NCI-H774 (cell line): ENCODE measurements around the gene GPR78.

Experiments
- DNase-seq: peaks from one replicate; lab custom pipeline; 2025; lab: John Stamatoyannopoulos, UW

Gene GPR78, protein sequence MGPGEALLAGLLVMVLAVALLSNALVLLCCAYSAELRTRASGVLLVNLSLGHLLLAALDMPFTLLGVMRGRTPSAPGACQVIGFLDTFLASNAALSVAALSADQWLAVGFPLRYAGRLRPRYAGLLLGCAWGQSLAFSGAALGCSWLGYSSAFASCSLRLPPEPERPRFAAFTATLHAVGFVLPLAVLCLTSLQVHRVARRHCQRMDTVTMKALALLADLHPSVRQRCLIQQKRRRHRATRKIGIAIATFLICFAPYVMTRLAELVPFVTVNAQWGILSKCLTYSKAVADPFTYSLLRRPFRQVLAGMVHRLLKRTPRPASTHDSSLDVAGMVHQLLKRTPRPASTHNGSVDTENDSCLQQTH

DNA sequence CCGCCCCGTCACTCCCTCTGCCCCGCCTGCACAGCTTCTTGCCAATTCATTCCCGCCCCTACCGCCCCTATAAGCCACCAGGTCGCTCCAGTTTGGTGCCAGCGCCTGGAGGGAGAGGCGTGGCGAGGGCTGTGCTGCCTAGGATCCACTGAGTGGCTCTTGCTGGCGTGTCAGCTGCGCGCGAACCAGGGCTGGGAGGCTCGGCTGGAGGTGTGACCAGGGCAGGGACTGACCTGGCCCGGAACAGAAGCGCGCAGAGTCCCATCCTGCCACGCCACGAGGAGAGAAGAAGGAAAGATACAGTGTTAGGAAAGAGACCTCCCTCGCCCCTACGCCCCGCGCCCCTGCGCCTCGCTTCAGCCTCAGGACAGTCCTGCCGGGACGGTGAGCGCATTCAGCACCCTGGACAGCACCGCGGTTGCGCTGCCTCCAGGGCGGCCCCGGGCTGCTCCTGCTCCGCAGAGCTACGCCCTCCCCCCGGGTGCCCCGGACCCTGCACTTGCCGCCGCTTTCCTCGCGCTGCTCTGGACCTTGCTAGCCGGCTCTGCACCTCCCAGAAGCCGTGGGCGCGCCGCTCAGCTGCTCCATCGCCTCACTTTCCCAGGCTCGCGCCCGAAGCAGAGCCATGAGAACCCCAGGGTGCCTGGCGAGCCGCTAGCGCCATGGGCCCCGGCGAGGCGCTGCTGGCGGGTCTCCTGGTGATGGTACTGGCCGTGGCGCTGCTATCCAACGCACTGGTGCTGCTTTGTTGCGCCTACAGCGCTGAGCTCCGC, at the start of gene GPR78:
TSS of gene GPR78 (plus strand) at position 72 of the 773 bp plus-strand sequence. CDS start at position 663, 591 bp downstream.
- no peak for DNase-seq

DNA sequence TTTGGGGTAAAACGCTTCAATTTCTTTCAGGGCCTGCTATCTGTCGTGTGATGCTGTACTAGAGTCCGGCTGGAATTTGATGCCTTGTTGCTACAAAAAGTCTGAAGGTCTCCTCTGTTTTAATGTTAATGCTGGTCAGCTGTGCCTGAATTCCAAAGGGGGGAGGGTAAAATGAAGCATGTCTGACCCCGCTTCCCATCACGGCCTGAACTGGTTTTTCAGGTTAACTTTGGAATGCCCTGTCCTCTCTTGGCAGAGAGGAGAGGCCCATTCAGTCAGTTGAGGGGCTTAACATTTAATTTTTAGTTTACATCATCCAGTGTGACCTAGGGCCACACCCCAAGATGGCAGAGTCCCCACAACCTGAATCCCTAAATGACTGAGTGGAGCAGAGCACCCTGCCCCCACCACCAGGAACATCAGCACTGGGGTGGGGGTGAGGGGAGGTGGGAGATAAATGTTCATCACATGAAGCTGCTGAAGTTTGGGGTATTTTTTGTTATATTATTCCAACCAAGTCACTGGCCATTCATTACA, 47.9 kb upstream of the GPR78 start:
- no peak for DNase-seq

DNA sequence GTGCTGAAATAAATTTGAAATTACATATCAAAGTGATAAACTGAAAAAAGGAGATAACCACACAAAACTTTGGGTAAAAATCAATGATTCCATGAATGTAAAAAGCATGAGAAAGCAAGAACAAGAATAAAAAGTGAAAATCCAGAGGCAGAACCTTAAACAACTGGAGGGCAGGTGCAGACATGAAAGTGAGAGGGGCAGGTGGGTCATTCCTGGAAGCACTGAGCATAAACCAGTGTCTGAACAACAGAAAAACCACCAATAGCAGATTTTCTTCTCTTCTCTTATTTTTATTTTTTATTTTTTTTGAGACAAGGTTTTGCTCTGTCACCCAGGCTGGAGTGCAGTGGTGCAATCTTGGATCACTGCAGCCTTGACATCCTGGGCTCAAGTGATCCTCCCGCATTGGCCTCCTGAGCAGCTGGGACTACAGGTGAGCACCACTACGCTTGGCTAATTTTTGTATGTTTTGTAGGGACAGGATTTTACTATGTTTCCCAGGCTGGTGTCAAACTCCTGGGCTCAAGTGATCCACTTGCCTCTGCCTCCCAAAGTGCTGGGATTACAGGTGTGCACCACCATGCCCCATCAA, 46.8 kb upstream of the GPR78 start:
- DNase-seq, result no peak

DNA sequence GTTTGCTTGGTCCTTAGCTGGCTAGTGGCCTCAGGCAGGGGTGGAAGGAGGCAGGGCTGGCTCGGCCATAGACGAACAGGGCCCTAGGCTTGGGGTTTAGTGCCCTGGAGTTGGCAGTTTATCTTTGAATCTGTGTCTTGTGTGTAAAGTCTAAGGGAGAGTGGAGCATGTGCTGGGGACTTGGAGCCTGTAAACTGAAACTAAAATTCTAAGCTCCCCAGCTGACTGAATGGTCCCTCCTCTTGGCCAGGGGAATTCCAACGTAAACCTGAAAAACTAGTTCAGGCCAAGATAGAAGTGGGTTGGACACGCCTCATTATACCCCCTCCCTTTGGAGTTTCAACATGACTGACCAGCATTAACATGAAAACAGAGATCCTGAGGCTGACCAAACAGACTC, 46.1 kb upstream of the GPR78 start:
- no peak for DNase-seq

DNA sequence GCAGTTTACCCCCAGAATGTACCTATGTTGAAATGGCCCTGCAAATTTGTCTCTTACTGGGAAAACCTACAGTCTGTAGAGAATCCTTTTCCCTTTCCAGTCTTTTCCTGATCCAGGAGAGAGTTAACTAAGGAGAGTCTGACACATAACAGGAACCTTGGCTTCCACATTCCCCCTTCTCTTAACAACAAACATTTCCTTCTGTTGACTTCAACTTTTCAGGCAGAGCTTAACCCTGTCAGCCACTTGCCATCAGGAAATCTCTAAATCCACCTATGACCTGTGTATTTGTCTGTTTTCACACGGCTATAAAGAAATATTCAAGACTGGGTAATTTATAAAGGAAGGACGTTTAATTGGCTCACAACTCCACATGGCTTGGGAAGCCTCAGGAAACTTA, 45.6 kb upstream of the GPR78 start:
- DNase-seq, result no peak

DNA sequence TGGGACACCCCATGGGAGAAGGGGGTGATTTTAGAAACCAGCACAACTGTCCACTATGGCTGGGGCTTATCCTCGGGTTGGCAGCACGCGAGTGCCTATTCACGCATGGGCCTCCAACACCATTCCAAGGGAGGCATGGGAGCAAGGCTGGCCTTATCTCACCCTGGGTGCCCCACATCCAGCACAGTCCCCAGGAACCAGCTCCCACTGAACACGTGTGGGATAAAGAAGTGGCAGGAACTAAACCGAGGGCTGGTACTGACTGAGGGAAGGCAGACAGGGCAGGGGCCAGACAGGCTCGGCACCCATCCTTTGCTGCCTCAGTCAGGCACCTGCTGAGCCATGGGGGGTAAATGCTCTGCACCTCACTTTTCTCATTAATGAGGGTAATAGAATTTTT, 43.7 kb upstream of the GPR78 start:
- DNase-seq, result no peak

DNA sequence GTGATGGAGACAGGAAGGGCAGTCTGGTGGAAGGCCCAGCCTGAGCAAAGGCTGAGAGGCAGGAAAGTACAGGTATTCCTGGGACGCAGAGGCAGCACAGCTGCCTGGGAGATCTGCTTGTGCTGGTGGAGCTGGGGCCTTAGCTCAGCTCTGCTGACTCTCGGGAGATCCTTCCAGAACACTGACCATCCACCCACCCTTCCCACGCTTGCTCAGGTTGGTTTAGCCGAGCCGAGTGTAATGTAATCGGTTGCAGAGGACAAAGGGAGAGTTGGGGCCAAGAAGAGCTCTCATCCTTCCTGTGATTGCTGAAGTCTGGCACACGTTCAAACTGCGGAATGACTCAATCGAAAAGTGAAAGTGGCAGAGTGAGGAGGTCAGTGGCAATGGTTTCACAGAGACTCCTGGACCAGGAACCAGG, 43.1 kb upstream of the GPR78 start:
- peak; percentile 11 for DNase-seq

DNA sequence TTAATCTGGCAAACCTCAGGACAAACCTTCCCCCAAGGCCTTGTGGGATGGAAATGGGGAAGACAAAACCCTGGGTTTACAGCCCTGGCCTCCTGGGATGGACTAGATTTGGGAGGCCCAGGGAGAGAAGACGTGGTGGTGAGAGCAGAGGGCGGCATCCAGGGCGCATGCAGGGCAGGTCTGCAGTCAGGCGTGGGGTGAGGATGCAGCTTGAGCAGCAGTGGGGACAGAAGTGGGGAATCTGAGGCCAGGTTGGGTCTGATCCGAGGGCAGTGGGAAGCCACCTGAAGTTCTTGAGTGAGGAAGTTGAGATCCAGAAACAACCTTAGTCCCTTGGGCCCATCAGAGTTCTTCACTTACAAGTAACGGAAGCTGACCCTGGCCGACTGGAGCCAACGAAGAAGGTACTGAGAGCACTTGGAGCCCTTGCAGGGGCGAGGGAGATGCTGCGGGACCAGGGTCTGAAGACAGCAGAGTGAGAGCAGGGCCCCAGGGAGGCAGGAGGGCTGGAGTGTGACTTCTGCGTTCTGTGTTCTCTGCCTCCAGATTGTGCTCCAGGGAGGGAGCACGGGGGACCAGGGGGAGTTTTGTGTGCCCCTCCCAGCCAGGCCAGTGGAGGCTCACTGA, 42.0 kb upstream of the GPR78 start:
- no peak for DNase-seq

DNA sequence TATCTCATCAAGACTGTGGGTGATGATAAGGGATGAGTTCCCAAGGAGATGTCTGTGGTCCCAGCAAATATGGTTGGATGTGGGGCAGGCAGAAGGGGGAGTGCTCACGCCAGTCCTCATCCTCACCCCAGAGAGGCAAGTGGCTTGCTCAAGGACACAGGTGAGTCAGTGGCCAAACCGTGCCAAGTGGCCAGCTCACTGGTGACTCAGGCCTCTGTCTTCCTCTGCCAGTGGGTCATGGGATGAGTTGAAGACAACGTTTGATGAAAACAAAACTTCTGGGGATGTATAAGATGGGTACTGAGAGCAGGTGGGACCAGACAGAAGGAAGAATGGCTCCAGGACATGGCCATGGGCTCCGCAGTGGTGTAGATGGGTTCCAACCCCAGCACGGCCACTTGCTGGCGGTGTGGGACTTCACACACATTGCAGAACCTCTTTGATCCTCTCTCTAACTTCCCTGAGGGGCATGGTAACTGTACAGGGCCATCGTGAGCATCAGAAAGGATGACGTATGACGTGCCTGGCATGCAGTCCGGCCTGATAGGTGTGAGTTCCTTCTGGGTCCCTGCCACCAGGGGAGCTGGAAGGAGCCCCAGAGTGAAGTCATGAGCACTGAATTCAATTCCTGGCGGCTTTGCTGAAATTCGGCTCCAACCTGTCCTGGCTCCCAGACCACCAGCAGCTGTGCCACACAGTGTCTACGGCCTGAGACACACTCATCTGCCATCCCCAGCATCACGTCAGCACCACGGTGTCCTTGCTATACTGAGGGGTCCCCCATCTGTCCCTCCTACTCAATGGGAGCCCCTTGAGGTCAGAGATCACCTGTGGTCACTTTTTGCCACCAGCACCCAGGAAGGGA, 41.3 kb upstream of the GPR78 start:
- no peak for DNase-seq

DNA sequence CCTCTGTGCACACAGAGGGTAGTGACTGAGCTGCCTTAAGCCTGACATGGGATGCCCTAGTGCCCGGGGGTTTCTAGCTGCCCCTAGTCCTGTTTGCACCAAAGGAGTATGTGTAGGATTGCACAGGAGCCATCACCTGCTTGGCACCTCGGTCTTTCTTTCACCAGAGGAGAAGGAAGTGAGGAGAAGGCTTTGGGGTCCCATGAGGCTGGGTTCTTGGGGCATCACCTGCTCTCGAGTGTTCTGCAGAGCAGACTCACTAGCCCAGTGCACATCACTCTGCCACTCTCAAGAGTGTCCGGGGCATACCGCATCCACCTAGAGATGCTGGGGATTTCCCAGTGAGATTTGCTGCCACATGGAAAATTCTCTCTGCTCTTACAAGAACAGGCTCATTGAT, 40.5 kb upstream of the GPR78 start:
- no peak for DNase-seq

DNA sequence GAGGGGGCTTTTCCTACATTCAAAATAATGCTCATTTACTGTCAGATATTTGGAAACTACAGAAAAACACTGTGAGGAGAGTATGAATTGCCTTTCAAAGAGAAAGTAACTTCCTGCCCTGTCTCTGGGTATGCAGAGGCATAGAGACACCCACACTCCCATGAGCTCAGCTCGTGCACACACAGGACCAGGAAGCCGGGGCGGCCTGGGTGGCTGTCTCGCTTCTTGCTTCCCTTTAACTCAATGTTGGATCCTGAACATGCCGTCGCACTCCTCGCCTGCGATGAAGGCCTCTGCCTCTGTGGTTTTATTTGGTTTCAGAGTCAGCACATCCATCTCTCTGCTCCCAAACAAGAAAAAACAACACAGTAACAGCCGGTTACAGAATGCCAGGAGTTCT, 40.1 kb upstream of the GPR78 start:
- no peak for DNase-seq

DNA sequence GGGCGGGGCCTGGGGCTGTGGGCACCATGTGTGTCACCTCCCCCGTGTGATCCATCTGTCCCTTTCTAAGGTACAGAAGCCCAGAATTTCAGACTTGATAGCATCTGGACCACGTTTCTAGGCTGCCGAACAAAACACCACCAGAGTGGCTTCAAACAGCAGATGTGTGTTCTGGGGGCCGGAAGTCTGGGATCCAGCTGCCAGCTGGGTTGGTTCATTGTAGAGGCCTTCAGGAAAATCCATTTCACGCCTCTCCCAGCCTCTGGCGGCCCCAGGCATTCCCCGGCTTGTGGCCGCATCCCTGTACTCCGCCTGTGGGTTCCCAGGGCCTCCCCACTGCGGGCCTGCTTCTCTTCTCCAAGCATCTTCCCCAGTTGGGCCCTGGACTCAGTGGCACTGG, 39.6 kb upstream of the GPR78 start:
- no peak for DNase-seq

DNA sequence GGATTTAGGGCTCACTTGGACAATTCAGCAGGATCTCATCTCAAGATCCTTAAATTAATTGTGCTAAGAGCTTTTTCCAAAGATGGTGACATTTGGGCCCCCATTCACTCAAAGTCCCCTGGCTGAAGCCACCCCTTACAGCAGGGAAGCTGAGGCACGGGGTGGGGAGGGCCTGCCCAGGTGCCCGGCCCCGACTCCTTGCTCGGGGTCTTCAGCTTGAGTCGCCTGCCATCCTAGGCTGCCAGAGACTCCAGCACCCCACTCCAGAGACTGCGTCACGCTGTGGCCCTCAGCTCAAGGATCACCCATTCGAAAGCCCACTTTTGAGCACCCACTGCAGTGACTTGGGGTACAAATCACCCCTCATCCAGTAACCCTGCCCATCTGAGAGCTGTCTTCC, 39.2 kb upstream of the GPR78 start:
- no peak for DNase-seq

DNA sequence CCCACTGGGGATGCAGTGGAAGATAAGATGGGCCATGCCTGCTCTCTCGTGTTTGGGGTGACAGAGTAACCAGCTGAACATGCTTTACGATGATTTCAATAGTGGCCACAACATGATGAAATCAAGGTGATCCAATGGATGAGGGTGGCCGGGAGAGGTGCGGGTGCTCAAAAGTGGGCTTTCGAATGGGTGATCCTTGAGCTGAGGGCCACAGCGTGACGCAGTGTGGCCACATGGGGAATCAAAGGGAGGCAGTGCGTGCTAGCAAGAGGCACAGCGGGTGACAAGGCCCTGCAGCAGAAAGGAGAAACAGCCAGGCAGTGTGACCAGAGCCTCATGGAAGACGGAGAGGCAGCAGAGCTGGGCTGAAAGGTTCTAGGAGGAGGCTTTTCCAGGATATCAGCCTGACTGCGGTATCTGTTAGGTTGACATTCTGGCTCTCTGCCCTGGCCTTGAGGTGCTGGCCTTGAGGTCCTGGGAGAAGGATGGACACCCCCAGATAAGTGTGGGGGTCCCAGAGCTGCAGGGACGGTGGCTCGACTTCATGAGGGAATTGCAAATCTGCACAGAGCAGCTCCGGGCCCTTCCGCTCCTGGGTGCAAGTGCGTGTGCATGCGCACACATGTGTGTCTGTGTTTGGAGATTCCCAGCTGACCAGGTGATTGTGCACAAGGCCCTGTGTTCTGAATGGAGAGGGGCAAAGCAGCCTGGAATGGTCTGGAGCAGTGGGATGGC, 38.0 kb upstream of the GPR78 start:
- no peak for DNase-seq

DNA sequence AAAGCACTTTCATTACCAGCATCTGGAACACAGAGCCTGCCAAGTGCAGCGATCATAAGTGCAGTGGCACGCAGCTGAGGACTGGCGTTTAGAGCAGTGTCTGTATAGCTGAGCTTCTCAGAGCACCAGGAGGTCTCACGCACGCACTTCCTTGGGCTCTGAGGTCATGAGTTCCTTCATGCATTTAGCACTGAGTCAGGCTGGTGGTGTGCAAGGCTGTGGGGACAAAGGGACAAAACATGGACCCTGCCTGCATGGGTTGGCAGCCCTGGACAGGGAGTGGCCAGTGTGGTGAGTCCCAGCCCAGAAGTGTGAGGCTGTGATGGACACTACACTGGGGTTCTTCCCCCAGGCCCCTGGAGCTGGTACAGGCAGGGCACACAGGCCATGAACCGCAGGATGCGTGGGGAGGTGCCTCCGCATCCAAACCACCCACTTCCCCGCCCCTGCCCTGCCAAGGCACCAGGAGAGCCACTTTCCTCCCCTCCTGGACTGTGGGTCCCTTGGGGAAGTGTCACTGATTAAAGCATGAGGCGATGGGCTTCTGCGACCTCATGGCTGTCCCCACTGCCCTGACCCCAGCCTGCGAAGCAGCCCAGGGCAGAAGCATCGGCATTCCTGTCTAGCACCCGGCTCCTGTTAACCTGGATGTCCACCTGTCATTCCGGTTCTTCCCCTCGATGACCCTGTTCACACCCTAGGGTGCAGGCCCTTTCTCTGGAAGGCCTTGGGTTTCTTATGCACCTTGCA, 37.2 kb upstream of the GPR78 start:
- no peak for DNase-seq

DNA sequence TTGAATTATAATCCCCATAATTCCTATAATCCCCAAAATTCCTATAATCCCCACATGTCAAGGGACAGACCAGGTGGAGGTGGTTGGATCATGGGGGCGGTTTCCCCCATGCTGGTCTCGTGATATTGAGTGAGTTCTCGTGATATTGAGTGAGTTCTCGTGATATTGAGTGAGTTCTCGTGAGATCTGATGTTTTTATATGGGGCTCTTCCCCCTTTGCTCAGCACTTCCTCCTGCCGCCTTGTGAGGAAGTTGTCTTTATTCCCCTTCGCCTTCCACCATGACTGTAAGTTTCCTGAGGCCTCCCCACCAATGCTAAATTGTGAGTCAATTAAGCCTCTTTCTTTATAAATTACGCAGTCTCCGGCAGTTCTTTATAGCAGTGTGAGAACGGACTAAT, 36.6 kb upstream of the GPR78 start:
- no peak for DNase-seq

DNA sequence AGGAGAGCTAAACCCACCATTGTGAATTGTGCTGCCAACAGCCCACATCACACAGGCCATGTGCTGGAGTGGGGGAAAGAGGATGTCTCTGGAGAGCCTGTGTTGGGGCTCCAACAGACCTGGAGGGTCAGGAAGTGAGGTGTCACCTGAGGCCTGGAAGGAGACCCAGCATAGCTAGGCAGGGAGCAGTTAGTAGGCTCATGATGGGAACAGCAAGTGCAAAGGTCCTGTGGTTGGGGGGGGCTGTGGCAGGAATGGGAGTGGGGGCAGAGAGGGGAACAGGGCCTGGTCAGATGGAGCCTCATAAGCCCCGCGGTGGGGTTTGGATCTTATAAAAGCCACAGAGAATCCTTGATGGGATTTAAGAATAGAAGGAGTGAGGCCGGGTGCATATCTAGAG, 35.9 kb upstream of the GPR78 start:
- no peak for DNase-seq

DNA sequence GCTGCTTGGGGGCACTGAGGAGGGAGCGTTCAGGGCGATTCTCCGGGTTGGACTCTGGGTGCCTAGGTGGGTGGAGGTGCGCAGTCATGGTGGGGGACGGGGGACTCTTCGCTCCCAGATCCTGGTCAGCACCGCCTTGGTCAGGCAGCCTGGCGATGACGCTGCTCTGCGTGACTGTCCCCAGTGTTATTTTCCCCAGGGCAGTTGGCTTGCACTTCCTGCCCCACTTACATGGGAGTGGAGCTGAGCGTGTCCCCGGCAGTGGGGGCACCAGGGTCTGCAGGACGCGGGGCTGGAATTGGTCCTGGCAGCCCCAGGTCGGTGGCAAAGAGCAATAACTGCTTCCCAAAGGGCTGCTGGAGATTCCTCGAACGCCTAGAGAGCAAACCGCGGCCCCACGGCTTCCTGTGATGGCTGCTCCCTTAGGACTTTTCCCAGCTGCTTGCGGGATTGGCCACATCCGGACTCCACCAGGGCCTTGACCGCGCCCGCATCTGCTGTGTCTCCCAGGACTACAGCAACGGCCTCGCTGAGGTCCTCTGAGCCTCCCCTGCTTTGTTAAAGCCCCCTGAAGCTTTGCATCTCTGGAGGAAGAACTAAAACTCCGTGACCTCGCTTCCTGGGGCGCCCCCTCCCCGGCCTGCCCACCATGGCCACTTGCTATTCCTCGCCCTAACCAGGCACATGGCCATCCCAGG, 35.3 kb upstream of the GPR78 start:
- no peak for DNase-seq

DNA sequence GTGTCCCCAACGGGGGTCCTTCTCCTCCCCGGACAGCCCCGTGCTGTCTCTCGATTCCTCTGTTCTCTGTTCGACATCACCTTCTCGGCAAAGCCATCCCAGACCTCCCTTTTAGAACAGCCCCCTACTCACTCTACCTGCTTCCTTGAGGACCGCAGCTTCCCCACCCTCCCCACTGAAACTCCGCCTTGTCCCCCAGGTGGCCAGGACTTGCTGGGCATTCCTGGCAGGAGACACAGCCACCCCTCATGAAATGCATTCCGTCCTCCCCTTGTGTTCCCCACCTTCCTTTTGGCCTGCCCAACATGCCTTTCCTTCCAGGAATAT, 34.8 kb upstream of the GPR78 start:
- DNase-seq, result no peak

DNA sequence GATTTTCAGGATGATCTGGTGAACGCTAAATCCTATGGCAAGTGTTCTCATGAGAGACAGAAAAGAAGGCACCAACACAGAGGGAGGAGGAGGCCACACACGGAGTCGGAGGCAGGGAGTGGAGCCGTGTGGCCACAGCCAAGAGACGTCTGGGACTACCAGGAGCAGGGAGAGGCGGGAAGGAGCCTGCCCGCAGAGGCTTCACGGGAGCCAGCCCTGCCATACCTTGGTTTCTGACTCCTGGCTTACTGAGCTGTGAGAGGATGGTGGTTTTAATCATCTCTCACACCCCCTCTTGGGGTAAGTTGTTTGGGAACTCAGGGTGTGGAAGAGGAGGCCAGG, 33.5 kb upstream of the GPR78 start:
- no peak for DNase-seq
